ENCODE data around the gene CD38. TPM values are rescaled to one million over a fixed set of nuclear protein-coding genes. Genes with fewer than 3 reads are reported as not detected.
A peak's percentile ranks its signal among the peaks of the same experiment; 100 is the strongest.
"Not testable (repeated sequence)": the region's sequence is repeated elsewhere in the genome, so short reads cannot be mapped to it uniquely, and the experiment has no call there.

CD38 gene
- total RNA-seq, 2 donors from 2014 or later: 0.78 to 2.6 TPM

DNA sequence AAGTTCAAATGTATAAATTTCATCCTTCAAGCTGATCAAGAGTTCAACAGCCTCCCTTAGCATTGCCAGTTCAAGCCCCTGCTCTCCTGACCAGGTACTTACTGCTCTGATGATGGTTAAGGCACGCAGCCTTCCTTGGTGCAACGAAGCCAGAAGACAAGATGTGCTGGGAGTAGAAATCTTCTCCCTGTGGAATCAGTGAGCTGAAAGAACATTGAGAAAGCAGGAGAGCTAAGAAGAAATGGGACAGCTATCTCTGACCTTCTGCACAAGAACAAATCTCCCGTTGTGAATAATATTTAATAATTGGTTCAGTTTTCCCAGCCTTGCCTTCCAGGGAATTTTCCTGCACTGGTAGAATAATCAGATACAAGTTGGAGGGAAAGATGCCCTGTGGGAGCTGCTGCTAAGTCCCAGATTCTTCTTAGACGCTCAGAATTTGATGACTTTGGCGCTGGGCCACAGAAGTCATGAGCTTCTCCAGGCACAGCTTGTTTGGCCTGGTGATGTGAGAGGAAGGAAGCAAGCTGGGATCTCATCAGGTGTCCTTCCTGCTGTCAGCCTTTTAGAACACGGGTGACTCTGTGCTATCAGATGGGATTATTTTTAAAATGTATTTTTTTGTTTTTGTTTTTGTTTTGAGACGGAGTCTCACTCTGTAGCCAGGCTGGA lies 77.8 kb downstream of the CD38 start:
- H3K27ac ChIP-seq: no peak overlapping the region
- no peak overlapping the region for H3K4me3 ChIP-seq
- ATAC-seq (no peak), DNase-seq (peak in 3 of 4 donors; percentile 9 to 20 (median 20))
- no peaks in the 10 kb centered on the region for H3K4me1 ChIP-seq
- intact Hi-C loops (cut with DNase I): no loop called here
- no peaks in the 10 kb centered on the region for H3K9me3 ChIP-seq
- 55 to 56% methylated on average over 7 of the region's 7 CpGs for WGBS, 2 donors
- no peak for TF ChIP-seq POLR2A (IDR thresholded peaks at IDR 0.05)
- TF ChIP-seq, protein P1, sequence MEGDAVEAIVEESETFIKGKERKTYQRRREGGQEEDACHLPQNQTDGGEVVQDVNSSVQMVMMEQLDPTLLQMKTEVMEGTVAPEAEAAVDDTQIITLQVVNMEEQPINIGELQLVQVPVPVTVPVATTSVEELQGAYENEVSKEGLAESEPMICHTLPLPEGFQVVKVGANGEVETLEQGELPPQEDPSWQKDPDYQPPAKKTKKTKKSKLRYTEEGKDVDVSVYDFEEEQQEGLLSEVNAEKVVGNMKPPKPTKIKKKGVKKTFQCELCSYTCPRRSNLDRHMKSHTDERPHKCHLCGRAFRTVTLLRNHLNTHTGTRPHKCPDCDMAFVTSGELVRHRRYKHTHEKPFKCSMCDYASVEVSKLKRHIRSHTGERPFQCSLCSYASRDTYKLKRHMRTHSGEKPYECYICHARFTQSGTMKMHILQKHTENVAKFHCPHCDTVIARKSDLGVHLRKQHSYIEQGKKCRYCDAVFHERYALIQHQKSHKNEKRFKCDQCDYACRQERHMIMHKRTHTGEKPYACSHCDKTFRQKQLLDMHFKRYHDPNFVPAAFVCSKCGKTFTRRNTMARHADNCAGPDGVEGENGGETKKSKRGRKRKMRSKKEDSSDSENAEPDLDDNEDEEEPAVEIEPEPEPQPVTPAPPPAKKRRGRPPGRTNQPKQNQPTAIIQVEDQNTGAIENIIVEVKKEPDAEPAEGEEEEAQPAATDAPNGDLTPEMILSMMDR (IDR thresholded peaks at IDR 0.05): no peak
- H3K27me3 ChIP-seq: no peaks in the 10 kb centered on the region
- no peaks in the 10 kb centered on the region for H3K36me3 ChIP-seq (replicated peaks in 1 of 2; ENCODE audit: insufficient read depth in 1 of 2, low read depth in 2 of 2)

DNA sequence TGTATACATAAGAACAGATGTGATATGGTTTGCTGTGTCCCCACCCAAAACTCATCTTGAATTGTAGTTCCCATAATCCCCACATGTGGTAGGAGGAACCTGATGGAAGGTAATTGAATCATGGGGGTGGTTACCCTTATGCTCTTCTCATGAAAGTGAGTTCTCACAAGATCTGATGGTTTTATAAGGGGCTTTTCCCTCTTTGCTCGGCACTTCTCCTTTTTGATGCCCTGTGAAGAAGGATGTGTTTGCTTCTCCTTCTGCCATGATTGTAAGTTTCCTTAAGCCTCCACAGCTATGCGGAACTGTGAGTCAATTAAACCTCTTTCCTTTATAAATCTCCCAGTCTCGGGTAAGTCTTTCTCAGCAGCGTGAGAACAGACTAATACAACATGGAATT lies 83.1 kb downstream of the CD38 start:
- H3K27me3 ChIP-seq; H3K36me3 ChIP-seq (replicated peaks in 1 of 2; ENCODE audit: insufficient read depth in 1 of 2, low read depth in 2 of 2); DNase-seq; intact Hi-C loops (cut with DNase I); ATAC-seq; H3K4me1 ChIP-seq; H3K27ac ChIP-seq; H3K9me3 ChIP-seq; H3K4me3 ChIP-seq: not testable (repeated sequence)
- 47 to 76% methylated on average over 4 of the region's 4 CpGs for WGBS, 2 donors

DNA sequence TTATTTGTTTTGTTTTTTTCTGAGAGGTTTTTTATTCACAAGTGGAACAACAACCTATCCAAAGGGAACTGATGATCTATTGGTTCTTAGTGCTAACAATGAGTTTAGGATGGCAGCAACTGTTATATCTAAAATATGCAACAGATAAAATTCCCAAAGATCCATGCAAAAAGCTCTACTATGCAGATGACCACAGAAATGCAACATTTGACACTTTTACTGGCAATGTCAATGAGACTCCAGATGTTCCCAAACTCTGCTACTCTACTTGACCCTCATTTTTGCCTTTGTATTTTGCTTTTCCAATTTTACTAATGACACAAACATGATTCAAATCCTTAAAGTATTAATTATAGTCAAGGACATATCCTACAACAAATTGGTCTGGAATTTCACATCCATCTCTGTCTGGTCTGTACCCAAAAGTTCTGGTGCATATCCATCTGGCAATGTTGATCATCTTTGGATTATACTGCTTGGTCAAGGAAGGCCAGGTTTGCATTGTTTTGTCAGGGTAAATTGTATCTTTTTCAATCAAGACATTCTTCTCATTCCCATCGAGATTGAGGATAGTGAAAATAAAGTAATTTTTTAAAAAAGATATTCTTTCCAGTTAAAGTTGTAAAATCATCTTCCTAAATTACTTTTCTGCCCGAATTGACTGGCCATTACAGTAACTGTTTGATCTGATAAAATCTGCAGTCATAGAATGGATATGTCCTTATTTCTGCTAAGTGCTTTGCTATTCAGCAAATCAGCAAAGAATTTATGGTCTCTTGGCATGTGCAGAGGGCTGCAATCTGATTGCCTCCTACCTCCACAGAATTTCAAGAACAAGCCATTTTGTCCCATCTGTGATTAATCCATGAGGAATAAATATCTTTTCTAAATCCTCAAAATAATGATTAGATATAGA lies 86.8 kb downstream of the CD38 start:
- H3K4me1 ChIP-seq: no peaks in the 10 kb centered on the region
- H3K27ac ChIP-seq: no peak overlapping the region
- DNase-seq (no peak), ATAC-seq (no peak)
- no peaks in the 10 kb centered on the region for H3K9me3 ChIP-seq
- no peak overlapping the region for H3K4me3 ChIP-seq
- no peak for TF ChIP-seq POLR2A (IDR thresholded peaks at IDR 0.05)
- TF ChIP-seq, protein P1 (IDR thresholded peaks at IDR 0.05): no peak
- H3K27me3 ChIP-seq: no peaks in the 10 kb centered on the region
- intact Hi-C loops (cut with DNase I): no loop called here
- H3K36me3 ChIP-seq (replicated peaks in 1 of 2; ENCODE audit: insufficient read depth in 1 of 2, low read depth in 2 of 2): no peaks in the 10 kb centered on the region
- WGBS, 2 donors: 47 to 49% methylated on average over 2 of the region's 2 CpGs

DNA sequence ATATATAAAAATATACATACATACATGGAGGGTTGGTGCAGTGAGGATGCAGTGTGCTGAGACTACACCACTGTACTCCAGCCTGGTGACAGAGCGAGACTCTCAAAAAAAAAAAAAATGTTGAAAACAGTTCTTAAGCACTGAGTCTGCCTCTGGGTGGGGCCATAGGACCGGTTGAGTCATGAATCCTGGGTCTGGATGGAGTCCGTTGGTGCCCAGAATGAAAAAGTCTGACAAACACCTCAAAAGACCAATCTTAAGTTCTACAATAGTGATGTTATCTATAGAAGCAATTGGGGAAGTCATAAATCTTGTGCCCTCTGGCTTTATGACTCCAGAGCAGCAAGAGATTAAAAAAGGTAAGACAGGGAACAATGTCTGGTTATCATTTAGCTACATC lies 90.0 kb downstream of the CD38 start:
- no peaks in the 10 kb centered on the region for H3K4me1 ChIP-seq
- ATAC-seq (no peak), DNase-seq (no peak)
- no peak overlapping the region for H3K4me3 ChIP-seq
- no peak overlapping the region for H3K27ac ChIP-seq
- no peaks in the 10 kb centered on the region for H3K36me3 ChIP-seq (replicated peaks in 1 of 2; ENCODE audit: insufficient read depth in 1 of 2, low read depth in 2 of 2)
- H3K9me3 ChIP-seq: no peaks in the 10 kb centered on the region
- H3K27me3 ChIP-seq: no peaks in the 10 kb centered on the region
- intact Hi-C loops (cut with DNase I): no loop called here
- TF ChIP-seq, protein P1 (IDR thresholded peaks at IDR 0.05): no peak
- TF ChIP-seq POLR2A (IDR thresholded peaks at IDR 0.05): no peak
- 50 to 69% methylated on average over 3 of the region's 3 CpGs for WGBS, 2 donors

DNA sequence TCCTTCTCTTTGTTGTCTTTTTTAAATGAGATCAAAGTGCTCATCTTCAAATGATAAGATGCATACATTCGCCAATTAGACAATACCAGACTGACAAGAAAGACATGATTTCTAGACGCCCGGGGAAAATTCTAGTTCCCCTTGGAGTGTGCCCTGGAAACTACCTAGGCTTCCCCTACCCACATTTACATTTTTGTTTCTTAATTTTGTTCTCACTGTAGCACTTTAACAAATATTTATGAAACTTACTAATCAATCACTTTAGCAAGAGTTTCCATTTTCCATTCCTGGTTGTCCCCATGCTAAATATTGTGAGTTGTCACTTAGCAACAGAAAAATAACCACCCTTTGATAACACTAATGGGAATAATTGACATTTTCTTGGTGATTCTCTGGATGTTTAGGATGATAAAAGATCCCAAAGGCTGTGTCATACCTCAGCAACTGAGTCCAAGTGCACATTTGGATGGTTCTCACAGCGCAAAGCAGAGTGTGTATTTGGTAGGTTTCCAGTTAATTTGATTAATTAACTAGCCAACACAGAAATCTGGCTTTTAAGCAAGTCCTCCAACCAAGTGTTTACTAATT lies 90.8 kb downstream of the CD38 start:
- WGBS, 2 donors: 77 to 83% methylated on average over 4 of the region's 4 CpGs
- TF ChIP-seq, protein P1 (IDR thresholded peaks at IDR 0.05): no peak
- TF ChIP-seq POLR2A (IDR thresholded peaks at IDR 0.05): no peak
- Histone ChIP-seq H3K9me3 (no peaks in the 10 kb centered on the region), H3K4me3 (no peak overlapping the region), H3K36me3 (replicated peaks in 1 of 2; ENCODE audit: insufficient read depth in 1 of 2, low read depth in 2 of 2) (no peaks in the 10 kb centered on the region), H3K27me3 (no peaks in the 10 kb centered on the region), H3K4me1 (no peaks in the 10 kb centered on the region), H3K27ac (no peak overlapping the region)
- DNase-seq (no peak), ATAC-seq (no peak)
- intact Hi-C loops (cut with DNase I): no loop called here

Measured in body of pancreas (tissue), 4 donors.